Measurements from ENCODE around the gene TRIM15.

The TRIM15 gene

GRCh38 chr6:30150671-30151395 is 12.5 kb upstream of the TRIM15 start (continued):
- TF ChIP-seq TSHZ1 (tag by site-specific recombination; IDR thresholded peaks at IDR 0.05; ENCODE audit: borderline replicate concordance): no peak
- TF ChIP-seq ZNF354C (tag by site-specific recombination; IDR thresholded peaks at IDR 0.05; ENCODE audit: borderline replicate concordance, low read depth): no peak
- no peak for TF ChIP-seq HOXC10 (CRISPR knock-in tag; IDR thresholded peaks at IDR 0.05)
- no peak for TF ChIP-seq ZNF266 (tag by site-specific recombination; IDR thresholded peaks at IDR 0.05; ENCODE audit: low read depth)
- TF ChIP-seq ZBTB17 (tag by site-specific recombination; IDR thresholded peaks at IDR 0.05): no peak
- no peak for TF ChIP-seq ZFP3 (tag by site-specific recombination; IDR thresholded peaks at IDR 0.05; ENCODE audit: low read depth)
- TF ChIP-seq ZNF19 (tag by site-specific recombination; IDR thresholded peaks at IDR 0.05; ENCODE audit: low read depth): no peak
- TF ChIP-seq ZNF549 (tag by site-specific recombination; IDR thresholded peaks at IDR 0.05): no peak
- TF ChIP-seq PRDM1 (tag by site-specific recombination; IDR thresholded peaks at IDR 0.05): no peak
- TF ChIP-seq, protein P1, sequence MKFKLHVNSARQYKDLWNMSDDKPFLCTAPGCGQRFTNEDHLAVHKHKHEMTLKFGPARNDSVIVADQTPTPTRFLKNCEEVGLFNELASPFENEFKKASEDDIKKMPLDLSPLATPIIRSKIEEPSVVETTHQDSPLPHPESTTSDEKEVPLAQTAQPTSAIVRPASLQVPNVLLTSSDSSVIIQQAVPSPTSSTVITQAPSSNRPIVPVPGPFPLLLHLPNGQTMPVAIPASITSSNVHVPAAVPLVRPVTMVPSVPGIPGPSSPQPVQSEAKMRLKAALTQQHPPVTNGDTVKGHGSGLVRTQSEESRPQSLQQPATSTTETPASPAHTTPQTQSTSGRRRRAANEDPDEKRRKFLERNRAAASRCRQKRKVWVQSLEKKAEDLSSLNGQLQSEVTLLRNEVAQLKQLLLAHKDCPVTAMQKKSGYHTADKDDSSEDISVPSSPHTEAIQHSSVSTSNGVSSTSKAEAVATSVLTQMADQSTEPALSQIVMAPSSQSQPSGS (tag by site-specific recombination; IDR thresholded peaks at IDR 0.05; ENCODE audit: low read depth): no peak

DNA sequence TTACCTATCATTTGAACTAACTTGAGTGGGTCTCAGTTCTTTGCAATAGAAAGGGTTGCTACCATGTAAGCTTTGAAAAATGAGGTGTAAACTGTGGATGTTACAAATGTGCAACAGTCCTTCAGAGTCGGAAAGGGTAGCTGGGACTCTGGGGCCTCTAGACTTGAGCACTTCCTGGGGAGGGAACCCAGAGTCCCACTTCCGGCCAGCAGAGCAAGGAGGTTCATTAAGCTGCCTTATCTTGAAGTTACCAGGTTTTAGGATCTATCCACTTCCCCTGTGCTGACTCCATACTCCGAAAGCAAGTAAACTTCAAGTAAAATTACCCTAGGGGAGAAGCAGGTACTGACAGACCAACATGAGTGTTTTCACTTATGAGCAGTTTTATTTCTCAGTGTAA is 11.8 kb upstream of the TRIM15 start:
- peaks cover 24% of the 10 kb centered on the region for H3K4me1 ChIP-seq (ENCODE audit: control insufficient read depth, insufficient read depth, low read length)
- H3K36me3 ChIP-seq (ENCODE audit: control insufficient read depth in 2 of 2, insufficient read depth in 1 of 2, low read length in 2 of 2): no peaks in the 10 kb centered on the region
- no peak overlapping the region for H3K27ac ChIP-seq (ENCODE audit: extremely low read depth, low read depth, low read length)
- no peak overlapping the region for H3K4me3 ChIP-seq (ENCODE audit: low read depth, low read length)
- ChIA-PET CTCF (interaction anchor here (0.5 to 6.3 kb wide), 5 partner anchors 13 to 121 kb away, joined by 3 to 80 read pairs (median 5); no protein-coding TSS in a partner anchor), POLR2A (no interaction called here)
- H3K9me3 ChIP-seq (ENCODE audit: control insufficient read depth, insufficient read depth, low read depth, low read length): no peaks in the 10 kb centered on the region
- no peak for TF ChIP-seq GLI4 (tag by site-specific recombination; IDR thresholded peaks at IDR 0.05)
- no peak for TF ChIP-seq EGR2 (tag by site-specific recombination; IDR thresholded peaks at IDR 0.05; ENCODE audit: low read depth)
- no peak for TF ChIP-seq ZNF529 (tag by site-specific recombination; IDR thresholded peaks at IDR 0.05; ENCODE audit: insufficient replicate concordance)
- TF ChIP-seq FEZF1 (tag by site-specific recombination; IDR thresholded peaks at IDR 0.05): no peak
- no peak for TF ChIP-seq ZNF394 (tag by site-specific recombination; IDR thresholded peaks at IDR 0.05; ENCODE audit: borderline replicate concordance)
- no peak for TF ChIP-seq ZNF629 (tag by site-specific recombination; IDR thresholded peaks at IDR 0.05)
- TF ChIP-seq, protein P2, sequence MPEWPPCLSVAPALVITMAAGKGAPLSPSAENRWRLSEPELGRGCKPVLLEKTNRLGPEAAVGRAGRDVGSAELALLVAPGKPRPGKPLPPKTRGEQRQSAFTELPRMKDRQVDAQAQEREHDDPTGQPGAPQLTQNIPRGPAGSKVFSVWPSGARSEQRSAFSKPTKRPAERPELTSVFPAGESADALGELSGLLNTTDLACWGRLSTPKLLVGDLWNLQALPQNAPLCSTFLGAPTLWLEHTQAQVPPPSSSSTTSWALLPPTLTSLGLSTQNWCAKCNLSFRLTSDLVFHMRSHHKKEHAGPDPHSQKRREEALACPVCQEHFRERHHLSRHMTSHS (tag by site-specific recombination; IDR thresholded peaks at IDR 0.05): no peak
- TF ChIP-seq TSHZ1 (tag by site-specific recombination; IDR thresholded peaks at IDR 0.05; ENCODE audit: borderline replicate concordance): no peak
- no peak for TF ChIP-seq ZIC2 (tag by site-specific recombination; IDR thresholded peaks at IDR 0.05)
- TF ChIP-seq ZFP41 (tag by site-specific recombination; IDR thresholded peaks at IDR 0.05; ENCODE audit: borderline replicate concordance): no peak
- no peak for TF ChIP-seq ZNF404 (tag by site-specific recombination; IDR thresholded peaks at IDR 0.05)
- TF ChIP-seq, protein P3, sequence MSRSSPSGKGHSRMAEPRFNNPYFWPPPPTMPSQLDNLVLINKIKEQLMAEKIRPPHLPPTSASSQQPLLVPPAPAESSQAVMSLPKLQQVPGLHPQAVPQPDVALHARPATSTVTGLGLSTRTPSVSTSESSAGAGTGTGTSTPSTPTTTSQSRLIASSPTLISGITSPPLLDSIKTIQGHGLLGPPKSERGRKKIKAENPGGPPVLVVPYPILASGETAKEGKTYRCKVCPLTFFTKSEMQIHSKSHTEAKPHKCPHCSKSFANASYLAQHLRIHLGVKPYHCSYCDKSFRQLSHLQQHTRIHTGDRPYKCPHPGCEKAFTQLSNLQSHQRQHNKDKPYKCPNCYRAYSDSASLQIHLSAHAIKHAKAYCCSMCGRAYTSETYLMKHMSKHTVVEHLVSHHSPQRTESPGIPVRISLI (tag by site-specific recombination; IDR thresholded peaks at IDR 0.05): no peak
- TF ChIP-seq YY1 (tag by site-specific recombination; IDR thresholded peaks at IDR 0.05): no peak
- no peak for TF ChIP-seq ZNF24 (tag by site-specific recombination; IDR thresholded peaks at IDR 0.05)
- no peak for TF ChIP-seq ZSCAN5A (tag by site-specific recombination; IDR thresholded peaks at IDR 0.05)
- no peak for TF ChIP-seq WT1 (tag by site-specific recombination; IDR thresholded peaks at IDR 0.05)

All from HEK293 (cell line).